AG04449 (cell line): Measurements from ENCODE around the gene CCSER2.

Experiments used
- CTCF ChIA-PET: fragments of 350-600 bp; formaldehyde crosslinking; extraction: SDS; loops from one replicate; lab custom pipeline; 2021; ENCODE audit warnings: antibody characterized with exemption; lab: Yijun Ruan, JAX
- POLR2A ChIA-PET: fragments of 400-600, 350-600 bp; formaldehyde crosslinking; extraction: SDS; loops from one replicate; lab custom pipeline; 2020; ENCODE audit warnings: antibody characterized with exemption, inconsistent platforms; lab: Yijun Ruan, JAX
- DNase-seq: peaks from one replicate; pipeline ENCODE4 v3.0.0-alpha.2; 2010; ENCODE audit warnings: low read depth, low spot score
- H3K4me3 ChIP-seq: 2 replicates; pipeline ENCODE4 v1.5.1; 2011; ENCODE audit warnings: low read depth, mild to moderate bottlenecking, control low read depth, low read length
- TF ChIP-seq, protein P1 (sequence below): IDR thresholded peaks from one replicate; pipeline ENCODE4 v1.5.1; 2011; ENCODE audit warnings: mild to moderate bottlenecking, moderate library complexity, low read length, control low read depth, inconsistent platforms; ENCODE audit not compliant: insufficient read depth; ENCODE audit errors: missing control alignments

The CCSER2 gene

DNA sequence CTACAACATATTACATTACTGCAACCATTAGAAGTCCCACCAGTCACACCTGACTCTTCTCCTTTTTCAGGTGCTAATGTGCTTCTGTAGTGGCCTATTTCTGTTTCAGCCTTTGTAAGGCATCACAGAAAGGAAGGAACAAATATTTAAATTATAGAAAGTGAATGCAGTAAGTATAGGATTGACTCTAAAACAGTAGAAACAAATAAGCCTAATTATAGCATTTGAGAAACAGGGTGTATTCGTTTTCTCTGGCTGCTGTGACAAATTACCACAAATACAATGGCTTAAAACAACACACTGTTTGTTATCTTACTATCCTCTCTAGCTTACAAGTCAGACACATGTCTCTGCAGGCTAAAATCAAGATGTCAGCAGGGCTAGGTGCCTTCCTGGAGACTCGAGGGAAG is 69.4 kb downstream of the CCSER2 start:
- ChIA-PET CTCF (interaction anchor here (1.0 to 1.6 kb wide), 4 partner anchors 23 to 142 kb away, joined by 3 to 7 read pairs (median 4); no protein-coding TSS in a partner anchor), POLR2A (no interaction called here)
- H3K4me3 ChIP-seq, result no peak overlapping the region
- no peak for DNase-seq
- TF ChIP-seq, protein P1, sequence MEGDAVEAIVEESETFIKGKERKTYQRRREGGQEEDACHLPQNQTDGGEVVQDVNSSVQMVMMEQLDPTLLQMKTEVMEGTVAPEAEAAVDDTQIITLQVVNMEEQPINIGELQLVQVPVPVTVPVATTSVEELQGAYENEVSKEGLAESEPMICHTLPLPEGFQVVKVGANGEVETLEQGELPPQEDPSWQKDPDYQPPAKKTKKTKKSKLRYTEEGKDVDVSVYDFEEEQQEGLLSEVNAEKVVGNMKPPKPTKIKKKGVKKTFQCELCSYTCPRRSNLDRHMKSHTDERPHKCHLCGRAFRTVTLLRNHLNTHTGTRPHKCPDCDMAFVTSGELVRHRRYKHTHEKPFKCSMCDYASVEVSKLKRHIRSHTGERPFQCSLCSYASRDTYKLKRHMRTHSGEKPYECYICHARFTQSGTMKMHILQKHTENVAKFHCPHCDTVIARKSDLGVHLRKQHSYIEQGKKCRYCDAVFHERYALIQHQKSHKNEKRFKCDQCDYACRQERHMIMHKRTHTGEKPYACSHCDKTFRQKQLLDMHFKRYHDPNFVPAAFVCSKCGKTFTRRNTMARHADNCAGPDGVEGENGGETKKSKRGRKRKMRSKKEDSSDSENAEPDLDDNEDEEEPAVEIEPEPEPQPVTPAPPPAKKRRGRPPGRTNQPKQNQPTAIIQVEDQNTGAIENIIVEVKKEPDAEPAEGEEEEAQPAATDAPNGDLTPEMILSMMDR, result no peak

DNA sequence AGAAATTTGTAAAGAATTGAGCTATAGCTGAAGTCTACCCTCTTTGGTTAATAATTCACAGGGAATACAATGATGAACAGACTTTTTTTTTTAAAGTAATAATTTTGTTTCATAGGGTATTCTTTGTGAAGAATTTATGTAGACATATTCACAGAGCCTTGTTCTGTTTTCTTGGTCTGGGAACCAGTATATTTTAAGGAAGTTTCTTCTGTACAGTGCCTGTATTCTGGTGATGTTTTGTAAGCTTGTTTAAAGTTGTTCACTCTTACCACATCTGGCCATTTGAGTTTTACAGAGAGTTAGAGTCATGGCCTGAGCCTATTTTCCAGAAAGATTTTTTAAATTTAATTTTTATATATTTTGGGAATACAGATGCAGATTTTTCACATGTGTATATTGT is 70.3 kb downstream of the CCSER2 start:
- TF ChIP-seq, protein P1, result no peak
- ChIA-PET CTCF (interaction anchor here (1.4 to 1.6 kb wide), 3 partner anchors 8 to 141 kb away, joined by 3 to 7 read pairs (median 4); no protein-coding TSS in a partner anchor), POLR2A (no interaction called here)
- DNase-seq, result no peak
- H3K4me3 ChIP-seq, result no peak overlapping the region

DNA sequence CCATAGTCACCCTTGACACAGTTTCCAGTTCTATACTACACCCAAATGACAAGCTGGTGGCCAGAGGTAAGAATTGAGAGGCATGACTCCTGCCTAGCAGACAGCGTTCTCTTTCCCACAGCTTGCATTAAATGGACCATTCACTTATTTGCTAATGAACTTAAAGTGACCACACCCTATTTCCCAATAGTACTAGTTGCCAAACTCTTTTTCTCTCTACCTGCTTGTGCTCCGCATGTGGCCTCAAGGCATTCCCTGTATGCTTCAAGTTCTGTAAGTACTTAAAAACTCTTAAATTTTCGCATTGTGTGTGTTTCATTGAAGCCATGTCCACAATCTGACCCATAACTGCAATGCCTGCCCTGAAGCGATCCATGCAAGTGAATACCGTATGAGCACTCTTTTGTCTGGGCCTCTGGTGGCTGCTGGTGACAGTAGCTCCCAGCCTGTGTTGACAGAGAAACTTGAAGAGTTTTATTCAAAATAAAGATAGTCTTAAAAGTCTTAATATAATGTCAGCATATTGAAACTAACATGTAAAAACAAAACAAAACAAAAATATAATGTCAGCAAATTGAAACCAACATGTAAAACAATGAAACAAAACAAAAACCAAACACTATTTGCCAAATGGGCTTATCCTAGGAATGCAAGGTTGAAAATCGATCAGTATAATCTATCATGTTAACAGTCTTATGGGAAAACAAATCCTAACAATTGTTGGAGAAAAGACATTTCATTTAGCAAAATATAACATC is 73.6 kb downstream of the CCSER2 start:
- no peak for DNase-seq
- H3K4me3 ChIP-seq, result no peak overlapping the region
- POLR2A ChIA-PET, result no interaction called here
- TF ChIP-seq, protein P1, result no peak
- CTCF ChIA-PET, result interaction anchor here (1.3 to 2.6 kb wide), 2 partner anchors 23 to 135 kb away, joined by 3 to 8 read pairs; no protein-coding TSS in a partner anchor

DNA sequence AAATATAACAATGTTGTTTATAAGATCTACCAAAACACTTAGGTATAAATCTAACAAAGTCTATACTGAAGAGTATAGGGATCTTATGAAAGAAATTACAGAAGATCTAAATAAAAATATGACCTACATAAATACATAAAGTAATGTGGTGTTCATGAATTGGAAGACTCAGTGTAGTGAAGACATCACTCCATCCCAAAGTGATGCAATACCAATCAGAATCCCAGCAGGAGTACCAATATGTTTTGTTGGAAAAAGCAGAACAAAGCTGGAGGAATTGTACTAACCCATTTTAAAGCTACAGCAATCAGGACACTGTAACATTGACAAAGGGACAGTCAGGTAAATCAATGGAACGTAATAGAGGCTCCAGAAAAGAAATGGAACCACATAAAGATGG is 76.4 kb downstream of the CCSER2 start:
- ChIA-PET CTCF (interaction anchor here (2.6 kb wide), 1 partner anchor 133 kb away, joined by 8 read pairs; no protein-coding TSS in a partner anchor), POLR2A (no interaction called here)
- TF ChIP-seq, protein P1, result no peak
- no peak for DNase-seq
- H3K4me3 ChIP-seq, result no peak overlapping the region

DNA sequence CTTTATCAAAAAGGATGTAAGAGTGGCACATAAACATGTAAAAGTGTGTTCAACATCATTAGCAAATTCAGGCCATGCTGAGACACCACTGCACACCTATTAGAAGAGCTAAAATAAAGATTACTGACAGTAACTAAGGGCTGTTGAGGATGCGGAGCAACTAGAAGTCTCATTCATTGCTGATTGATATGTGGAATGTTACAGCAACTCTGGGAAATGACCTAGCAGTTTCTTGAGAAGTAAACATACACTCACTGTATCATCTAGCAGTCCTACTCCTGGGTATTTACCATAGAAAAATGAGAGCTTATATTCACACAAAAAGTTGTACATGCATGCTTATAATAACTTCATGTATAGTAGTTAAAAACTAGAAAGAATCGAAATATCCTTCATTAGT is 77.3 kb downstream of the CCSER2 start:
- POLR2A ChIA-PET, result no interaction called here
- DNase-seq, result no peak
- TF ChIP-seq, protein P1, result no peak
- no peak overlapping the region for H3K4me3 ChIP-seq
- CTCF ChIA-PET, result interaction anchor here (1.0 to 1.7 kb wide), 2 partner anchors 11 to 132 kb away, joined by 4 to 5 read pairs; no protein-coding TSS in a partner anchor

DNA sequence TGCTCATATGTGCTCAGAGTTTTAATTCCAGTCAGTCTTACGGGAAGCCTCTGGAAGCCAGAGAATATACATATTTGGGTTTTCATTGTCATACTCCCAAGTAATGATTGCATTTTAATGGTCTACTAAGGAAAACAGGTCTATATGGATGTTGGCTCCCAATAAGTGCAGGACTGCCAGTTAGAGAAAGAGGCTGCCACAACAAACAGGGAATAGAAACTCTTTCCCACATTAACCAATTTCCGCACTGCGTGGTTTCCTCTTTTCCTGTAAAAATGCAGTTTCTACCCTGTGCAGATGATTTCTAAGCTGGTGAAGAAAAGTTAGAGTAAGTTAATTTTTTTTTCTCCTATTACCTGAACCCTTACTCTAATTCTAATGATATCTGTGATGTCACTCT is 78.2 kb downstream of the CCSER2 start:
- DNase-seq, result no peak
- TF ChIP-seq, protein P1, result no peak
- no peak overlapping the region for H3K4me3 ChIP-seq
- CTCF ChIA-PET, result interaction anchor here (1.7 kb wide), 1 partner anchor 12 kb away, joined by 4 read pairs; no protein-coding TSS in a partner anchor
- POLR2A ChIA-PET, result no interaction called here
